Endothelial cell of umbilical vein (primary cell): ENCODE measurements around the gene SCYL2. TPM values are rescaled to one million over a fixed set of nuclear protein-coding genes. Genes with fewer than 3 reads are reported as not detected.

Source experiments
- BruUV-seq: library from RNA; stranded (reverse); fragments of 400-500 nt; replicated peaks from 2 replicates; lab custom pipeline; 2021; lab: Mats Ljungman, UMichigan
- CTCF ChIA-PET: fragments of 300-600, 350-600 bp; sonication (Branson Sonifier 250); formaldehyde crosslinking; loops from one replicate; lab custom pipeline; 2021; ENCODE audit warnings: antibody characterized with exemption, inconsistent platforms; lab: Charles Lee
- POLR2A ChIA-PET: fragments of 300-600, 350-600 bp; sonication (Branson Sonifier 250); formaldehyde crosslinking; loops from one replicate; lab custom pipeline; 2021; ENCODE audit warnings: antibody characterized with exemption, inconsistent platforms; lab: Charles Lee
- DNase-seq: peaks from one replicate; pipeline ENCODE4 v3.0.0-alpha.2; 2011; ENCODE audit warnings: low read depth, low spot score
- FAIRE-seq: peaks from 2 replicates; lab custom pipeline; 2011; peaks lifted over from hg19 to GRCh38; lab: Jason Lieb, UNC
- H2AFZ ChIP-seq: 2 replicates; pipeline ENCODE4 v1.6.0; 2012; ENCODE audit warnings: low read depth, low read length, control low read depth, inconsistent platforms
- H3K27ac ChIP-seq: 2 replicates; pipeline ENCODE4 v1.5.1; 2011; ENCODE audit warnings: low read depth, mild to moderate bottlenecking, control low read depth, low read length, moderate library complexity; ENCODE audit not compliant: insufficient read depth
- H3K27me3 ChIP-seq, 2 experiments: 2 replicates each; pipeline versions ENCODE4 v1.6.0 to v1.6.1; 2011; ENCODE audit warnings: low read length in 2 of 2, mixed read lengths in 1 of 2; ENCODE audit not compliant: control insufficient read depth in 2 of 2, insufficient read depth in 2 of 2
- H3K36me3 ChIP-seq, 2 experiments: 2 replicates in 1 of 2; 3 replicates in 1 of 2; pipeline ENCODE4 v1.5.1; 2011; ENCODE audit warnings: low read length in 2 of 2, mild to moderate bottlenecking in 1 of 2, moderate library complexity in 1 of 2; ENCODE audit not compliant: control insufficient read depth in 2 of 2, insufficient read depth in 2 of 2; ENCODE audit errors: extremely low read depth in 1 of 2
- H3K4me1 ChIP-seq: 3 replicates; pipeline ENCODE4 v1.5.1; 2011; ENCODE audit warnings: mild to moderate bottlenecking, low read length; ENCODE audit not compliant: control insufficient read depth, insufficient read depth; ENCODE audit errors: extremely low read depth
- H3K4me2 ChIP-seq: 2 replicates; pipeline ENCODE4 v1.6.1; 2011; ENCODE audit warnings: low read length, control low read depth, mixed read lengths; ENCODE audit not compliant: insufficient read depth
- H3K4me3 ChIP-seq, 3 experiments: fragments of 200-600 bp in 1 of 3; sonication (generic), shearing (Covaris generic) in 1 of 3; replicated peaks in 1 of 3; 2 replicates each; pipeline ENCODE4 v1.5.1; 2011 to 2016; ENCODE audit warnings: control low read depth in 3 of 3, low read length in 3 of 3, mild to moderate bottlenecking in 2 of 3, inconsistent platforms in 1 of 3, low read depth in 1 of 3, moderate library complexity in 1 of 3; ENCODE audit not compliant: insufficient read depth in 1 of 3
- H3K79me2 ChIP-seq: 2 replicates; pipeline ENCODE4 v1.6.0; 2012; ENCODE audit warnings: low read length, inconsistent platforms; ENCODE audit not compliant: control insufficient read depth, insufficient read depth
- H3K9ac ChIP-seq: replicated peaks from 2 replicates; pipeline ENCODE3; 2011; ENCODE audit warnings: low read length, control low read depth; ENCODE audit not compliant: insufficient read depth; ENCODE audit errors: extremely low read depth
- H3K9me1 ChIP-seq: replicated peaks from 3 replicates; pipeline ENCODE4 v1.6.0; 2011; ENCODE audit warnings: mild to moderate bottlenecking, low read length; ENCODE audit not compliant: control insufficient read depth, insufficient read depth; ENCODE audit errors: extremely low read depth
- H3K9me3 ChIP-seq: replicated peaks from 2 replicates; pipeline ENCODE4 v1.5.1; 2012; ENCODE audit warnings: low read length, inconsistent platforms; ENCODE audit not compliant: control insufficient read depth, insufficient read depth
- H4K20me1 ChIP-seq: replicated peaks from 2 replicates; pipeline ENCODE3; 2011; ENCODE audit warnings: mild to moderate bottlenecking, low read length; ENCODE audit not compliant: control insufficient read depth, insufficient read depth; ENCODE audit errors: extremely low read depth
- EZH2 ChIP-seq: IDR thresholded peaks from 2 replicates; pipeline ENCODE4 v1.6.1; 2012; ENCODE audit warnings: borderline replicate concordance, low read depth, mild to moderate bottlenecking, moderate library complexity, low read length, inconsistent platforms; ENCODE audit not compliant: severe bottlenecking
- GATA2 ChIP-seq: IDR thresholded peaks from 2 replicates; pipeline ENCODE4 v1.7.0; 2011; ENCODE audit warnings: low read depth, mild to moderate bottlenecking, moderate library complexity, mixed read lengths, low read length; ENCODE audit not compliant: insufficient read length, insufficient read depth
- MYC ChIP-seq: IDR thresholded peaks from one replicate; pipeline ENCODE4 v1.6.1; 2011; ENCODE audit warnings: mild to moderate bottlenecking, low read depth, low read length
- POLR2AphosphoS5 ChIP-seq: IDR thresholded peaks from 2 replicates; pipeline ENCODE4 v1.6.1; 2012; ENCODE audit warnings: low read depth, mild to moderate bottlenecking, control low read depth, low read length, moderate library complexity; ENCODE audit not compliant: insufficient read depth
- dilution Hi-C: fragments of 300-500 bp; cut with MboI; formaldehyde crosslinking; loops from one replicate; pipeline ENCODE4 v1.15.0; 2019; ENCODE audit warnings: low sequenced_read_pairs; ENCODE audit not compliant: extremely low pct_ligation_motif_present
- intact Hi-C: fragments of 100-400 bp; cut with micrococcal nuclease; formaldehyde crosslinking; loops from one replicate; pipeline ENCODE4 v1.10.0; 2022
- polyA plus RNA-seq, 4 experiments: library from polyadenylated mRNA; depleted of rRNA in 3 of 4; stranded (reverse) in 3 of 4; unstranded in 1 of 4; fragments of >200 nt; gene quantifications; 2 replicates each; pipeline versions ENCODE4 v1.2.1 to v1.2.3, GENCODE V29; 2011 to 2012; ENCODE audit warnings: missing spikeins in 1 of 4
- total RNA-seq: library from RNA; stranded (reverse); gene quantifications from 2 replicates; pipeline ENCODE4 v1.2.3, GENCODE V29; 2021
- TF ChIP-seq, protein P1 (sequence below), 2 donors: IDR thresholded peaks; 1 replicate in 1 of 2; 2 replicates in 1 of 2; pipeline ENCODE4 v1.5.1; 2011; ENCODE audit warnings: low read length in 2 of 2, mild to moderate bottlenecking in 2 of 2, moderate library complexity in 2 of 2, control low read depth in 1 of 2, inconsistent platforms in 1 of 2, low read depth in 1 of 2; ENCODE audit not compliant: insufficient read depth in 1 of 2; ENCODE audit errors: extremely low read depth in 1 of 2

Gene SCYL2
- total and polyA plus RNA-seq, 2 donors (not counting 3 experiments of a cell fraction or from before 2014, with no cell fraction given): 12.5 to 41.4 TPM

DNA sequence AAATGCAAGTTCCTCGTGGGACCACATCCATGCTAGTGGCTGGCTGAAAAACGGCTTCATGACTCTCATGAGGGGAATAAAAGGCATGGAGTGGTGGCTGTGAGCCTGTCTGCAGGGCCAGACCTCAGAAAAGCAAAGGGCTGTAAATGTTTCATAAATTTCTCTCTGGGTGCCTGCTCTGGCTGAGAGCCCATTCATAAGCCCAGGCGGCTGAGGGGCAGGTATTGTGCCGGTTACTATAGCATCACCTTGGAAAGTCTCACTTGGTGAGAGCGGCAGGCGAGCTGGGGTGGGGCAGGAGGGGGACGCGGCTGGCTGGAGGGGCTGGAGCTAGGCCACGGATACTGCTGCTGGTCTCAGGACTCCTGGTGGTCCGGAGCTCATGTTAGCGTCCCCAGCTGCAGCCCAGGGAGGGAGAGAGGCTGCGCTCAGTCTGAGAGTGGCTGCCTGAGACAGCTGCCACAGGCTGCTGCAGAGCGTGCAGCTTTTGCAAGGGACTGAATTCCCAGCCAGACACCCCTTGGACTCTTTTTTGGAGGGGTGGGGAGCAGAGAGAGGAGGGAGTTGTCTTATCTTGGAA lies 89.8 kb downstream of the SCYL2 start, which contains the start of gene SLC17A8:
Gene SLC17A8, plus strand, starts transcription at position 431 of the 580 bp plus-strand sequence. CDS start 318 bp downstream, outside the sequence.
- Histone ChIP-seq H3K4me3 (no peak within 1 kb of the TSS), H3K27ac (no peak within 1 kb of the TSS), H3K4me2 (no peak within 1 kb of the TSS), H3K9me3 (no peaks in the 10 kb centered on the region), H3K9me1 (no peaks in the 10 kb centered on the region), H4K20me1 (no peaks in the 10 kb centered on the region), H3K27me3 (peaks cover 0 to 6% of the 10 kb centered on the region in 2 experiments), H3K79me2 (no peaks in the 10 kb centered on the region), H2AFZ (no peak within 1 kb of the TSS), H3K9ac (no peak within 1 kb of the TSS), H3K4me1 (no peaks in the 10 kb centered on the region), H3K36me3 (no peaks in the 10 kb centered on the region)
- BruUV-seq: no TSS peak
- ChIA-PET CTCF (interaction anchor here (2.0 kb wide), 1 partner anchor 47 kb away, joined by 8 read pairs; no protein-coding TSS in a partner anchor), POLR2A (no interaction called here)
- intact Hi-C loops: no loop called here
- FAIRE-seq (no peak), DNase-seq (no peak)
- dilution Hi-C loops: no loop called here
- no peak for TF ChIP-seq MYC
- no peak for TF ChIP-seq POLR2AphosphoS5
- TF ChIP-seq, protein P1, sequence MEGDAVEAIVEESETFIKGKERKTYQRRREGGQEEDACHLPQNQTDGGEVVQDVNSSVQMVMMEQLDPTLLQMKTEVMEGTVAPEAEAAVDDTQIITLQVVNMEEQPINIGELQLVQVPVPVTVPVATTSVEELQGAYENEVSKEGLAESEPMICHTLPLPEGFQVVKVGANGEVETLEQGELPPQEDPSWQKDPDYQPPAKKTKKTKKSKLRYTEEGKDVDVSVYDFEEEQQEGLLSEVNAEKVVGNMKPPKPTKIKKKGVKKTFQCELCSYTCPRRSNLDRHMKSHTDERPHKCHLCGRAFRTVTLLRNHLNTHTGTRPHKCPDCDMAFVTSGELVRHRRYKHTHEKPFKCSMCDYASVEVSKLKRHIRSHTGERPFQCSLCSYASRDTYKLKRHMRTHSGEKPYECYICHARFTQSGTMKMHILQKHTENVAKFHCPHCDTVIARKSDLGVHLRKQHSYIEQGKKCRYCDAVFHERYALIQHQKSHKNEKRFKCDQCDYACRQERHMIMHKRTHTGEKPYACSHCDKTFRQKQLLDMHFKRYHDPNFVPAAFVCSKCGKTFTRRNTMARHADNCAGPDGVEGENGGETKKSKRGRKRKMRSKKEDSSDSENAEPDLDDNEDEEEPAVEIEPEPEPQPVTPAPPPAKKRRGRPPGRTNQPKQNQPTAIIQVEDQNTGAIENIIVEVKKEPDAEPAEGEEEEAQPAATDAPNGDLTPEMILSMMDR (IDR thresholded peaks at IDR 0.05; ENCODE audit: extremely low read depth in 1 of 2, insufficient read depth in 1 of 2, low read depth in 1 of 2, low read length in 2 of 2): no peak
- no peak for TF ChIP-seq EZH2
- no peak for TF ChIP-seq GATA2
